HG03175 (cell line): ENCODE results near the gene NAPB.

Experiments
- ATAC-seq: cut with Tn5 transposase; IDR thresholded peaks from one replicate; pipeline ENCODE4 v1.9.1; 2021; ENCODE audit warnings: mild to moderate bottlenecking, moderate library complexity; ENCODE audit not compliant: unreplicated experiment

Gene NAPB

DNA sequence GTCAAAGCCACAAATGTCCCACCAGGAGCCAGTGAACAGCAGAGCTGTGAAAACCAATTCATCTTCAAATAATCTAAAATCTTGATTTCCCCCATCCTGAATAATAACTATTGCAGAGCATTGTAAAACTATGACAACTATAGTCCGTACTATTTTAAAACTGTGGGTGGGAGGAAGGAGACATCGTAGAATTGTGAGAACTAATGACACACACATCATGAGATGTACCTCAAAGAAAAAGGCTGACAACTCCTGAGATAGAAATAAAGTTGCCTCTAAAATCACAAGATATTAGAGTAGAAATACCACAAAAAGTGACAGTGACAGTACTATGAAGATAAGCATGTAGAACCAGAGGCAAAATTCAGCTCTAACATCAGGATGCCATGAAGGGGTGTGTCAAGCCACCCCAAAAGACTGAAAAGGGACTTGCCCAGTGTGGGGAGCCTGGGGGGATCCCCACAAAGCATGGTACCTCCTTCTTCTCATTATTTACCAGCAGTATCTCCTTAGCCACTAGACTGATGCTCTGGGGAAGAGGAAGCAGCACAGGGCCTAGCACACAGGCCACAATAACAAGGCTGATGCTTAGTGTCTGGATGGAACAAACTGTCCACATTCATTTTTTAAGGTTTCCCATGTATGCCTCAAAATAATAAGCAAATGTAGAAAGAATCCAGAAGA, 13.4 kb downstream of the NAPB start:
- peak; percentile 75 for ATAC-seq

DNA sequence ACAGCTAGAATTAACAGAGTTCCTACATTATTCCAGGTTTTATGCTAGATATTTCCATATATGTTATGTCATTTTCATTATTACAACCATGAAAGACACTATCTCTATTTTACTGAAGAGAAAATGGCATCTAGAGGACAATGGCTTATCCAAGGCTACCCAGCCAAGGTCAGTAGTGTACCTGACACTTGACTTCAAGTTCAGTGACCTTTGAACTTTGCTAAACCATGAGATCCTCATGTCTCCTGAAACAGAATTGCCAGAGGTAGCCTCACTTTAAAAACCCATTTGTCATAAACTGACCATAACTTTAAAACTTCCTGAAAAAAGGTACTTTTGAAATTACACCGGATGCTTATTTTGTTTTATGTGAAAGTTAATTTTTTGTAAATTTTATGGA, 14.4 kb downstream of the NAPB start:
- ATAC-seq = no peak

DNA sequence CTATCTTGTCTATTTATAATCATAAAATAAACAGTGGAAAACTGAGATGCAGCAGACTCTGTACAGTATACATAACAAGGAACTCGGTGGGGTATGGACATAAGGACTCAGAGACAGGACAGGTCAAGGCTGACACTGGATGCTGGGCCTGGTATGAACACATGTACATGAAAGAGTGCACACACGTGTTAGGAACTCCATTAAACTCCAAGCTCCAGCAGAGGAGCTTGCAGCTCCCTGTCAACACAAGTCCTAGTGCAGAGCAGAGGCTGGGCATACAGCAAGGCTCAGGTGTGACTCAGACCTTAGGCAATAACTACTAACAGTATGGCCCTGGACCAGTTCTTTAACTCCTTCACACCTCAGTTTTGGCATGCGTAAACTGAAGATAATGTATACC, 17.1 kb downstream of the NAPB start:
- no peak for ATAC-seq

DNA sequence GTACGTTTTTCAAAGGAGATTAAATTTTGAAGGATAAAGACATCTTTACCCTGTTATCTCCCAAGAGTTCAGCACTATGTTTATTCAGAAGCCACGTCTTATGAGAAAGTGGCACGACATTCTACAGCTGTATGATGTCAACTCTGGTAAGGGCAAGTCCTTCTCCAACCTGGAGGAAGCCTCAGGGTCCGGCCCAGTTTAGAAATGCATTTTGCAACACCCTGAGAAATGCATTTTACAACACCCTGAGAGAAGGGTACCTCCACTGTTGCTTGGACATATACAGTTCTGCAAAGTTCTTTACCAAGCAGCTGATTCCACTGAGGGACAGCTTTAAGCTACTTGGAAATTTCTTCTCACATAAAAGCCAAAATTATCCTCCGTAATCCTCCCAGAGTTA, 17.5 kb downstream of the NAPB start:
- ATAC-seq = no peak

DNA sequence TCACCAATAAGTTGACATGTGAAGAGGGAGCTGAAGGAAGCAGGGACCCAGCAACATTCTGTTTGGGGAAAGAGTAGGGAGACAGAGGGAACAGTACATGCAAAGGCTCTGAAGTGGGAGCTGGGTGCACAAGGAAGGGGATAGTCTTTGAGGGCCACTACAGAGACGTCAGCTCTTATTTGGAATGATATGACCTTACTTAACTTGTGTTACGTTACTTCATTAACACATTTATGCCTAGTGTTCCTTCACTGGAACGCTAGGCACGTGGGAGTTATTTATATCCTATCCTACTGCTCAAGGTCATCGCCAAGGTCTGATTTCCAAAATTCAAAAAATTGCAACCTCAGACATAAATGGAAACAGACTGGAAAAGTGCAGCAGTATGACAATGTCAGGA, 20.2 kb downstream of the NAPB start:
- no peak for ATAC-seq

DNA sequence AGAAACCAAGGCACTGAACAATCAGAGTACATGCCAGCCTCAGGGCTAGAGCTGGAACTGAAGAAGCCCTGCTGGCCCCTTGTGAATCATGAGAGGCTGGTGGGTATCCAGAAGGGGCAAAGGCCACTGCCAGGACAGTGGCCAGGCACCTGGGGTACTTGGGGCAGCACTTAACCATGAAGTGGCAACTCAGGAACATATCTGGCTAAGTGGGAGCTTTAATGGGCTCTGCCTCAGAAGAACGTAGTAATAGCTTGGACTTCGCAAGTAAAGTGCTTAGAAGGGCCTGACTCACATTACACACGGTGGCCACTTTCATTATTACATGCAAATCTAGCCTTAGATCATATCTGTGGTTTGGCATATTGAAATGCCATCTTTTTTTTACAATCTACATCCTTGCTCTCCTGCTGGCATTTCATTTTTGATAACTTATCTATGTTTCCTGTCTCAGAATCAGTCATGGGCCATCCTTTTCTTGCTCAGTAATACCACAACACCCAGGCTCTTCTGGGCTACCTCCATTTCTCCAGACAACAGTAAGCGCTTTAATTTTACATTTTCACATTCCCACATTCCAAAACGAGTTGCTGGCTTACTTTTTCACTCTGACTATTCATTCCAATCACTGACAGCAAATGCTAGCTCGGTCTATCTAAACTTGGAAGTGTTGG, 21.6 kb downstream of the NAPB start:
- peak; percentile 90 for ATAC-seq

DNA sequence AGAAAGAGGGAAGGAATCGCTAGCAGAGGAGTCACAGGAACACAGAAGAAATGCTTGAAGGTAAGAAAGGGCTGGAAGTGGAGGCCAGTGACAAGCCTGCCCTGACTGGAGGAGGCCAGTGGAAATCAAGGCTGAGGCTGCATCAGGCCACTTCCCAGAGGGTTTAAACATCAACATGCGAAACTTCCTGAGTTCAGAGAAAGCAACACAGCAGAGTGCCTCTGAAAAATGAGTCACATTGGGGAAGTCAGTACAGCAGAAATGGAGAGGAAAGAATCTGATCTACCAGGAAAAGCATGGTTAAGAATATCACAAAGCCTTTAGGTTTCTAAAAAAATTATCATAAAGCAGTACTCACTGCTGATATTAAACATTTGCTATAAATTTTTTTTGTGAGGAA, 23.3 kb downstream of the NAPB start:
- no peak for ATAC-seq

DNA sequence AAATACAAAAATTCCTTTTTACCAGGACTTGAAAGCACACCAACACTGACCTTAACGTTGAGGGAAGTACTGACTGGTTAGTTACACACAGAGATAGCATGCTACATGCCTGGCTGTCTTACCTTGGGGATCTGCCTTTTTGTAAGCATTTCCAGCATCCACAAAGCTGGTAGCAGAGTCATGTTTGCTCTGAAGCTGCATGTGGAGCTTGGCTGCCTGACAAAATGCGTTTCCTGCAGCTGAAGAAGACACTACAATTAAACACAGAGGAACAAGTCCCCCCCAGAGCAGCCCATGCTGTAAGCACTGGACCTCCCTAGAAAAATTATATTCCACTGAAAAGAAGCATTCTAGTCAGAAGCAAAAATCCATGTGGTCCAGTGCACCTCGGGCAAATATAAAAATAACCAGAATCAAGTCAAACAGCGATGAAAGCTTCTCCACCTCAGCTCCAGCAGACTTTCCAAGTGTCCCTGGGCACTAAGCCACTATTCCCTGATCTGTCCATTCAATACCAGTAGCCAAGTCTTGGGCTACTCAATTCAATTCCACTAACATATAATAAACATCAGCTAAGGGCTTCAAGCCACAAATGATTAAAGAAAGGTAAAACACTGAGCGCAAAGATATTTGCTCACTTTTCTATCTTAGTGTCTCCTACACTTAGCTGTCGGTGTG, 24.2 kb downstream of the NAPB start:
- ATAC-seq = no peak

DNA sequence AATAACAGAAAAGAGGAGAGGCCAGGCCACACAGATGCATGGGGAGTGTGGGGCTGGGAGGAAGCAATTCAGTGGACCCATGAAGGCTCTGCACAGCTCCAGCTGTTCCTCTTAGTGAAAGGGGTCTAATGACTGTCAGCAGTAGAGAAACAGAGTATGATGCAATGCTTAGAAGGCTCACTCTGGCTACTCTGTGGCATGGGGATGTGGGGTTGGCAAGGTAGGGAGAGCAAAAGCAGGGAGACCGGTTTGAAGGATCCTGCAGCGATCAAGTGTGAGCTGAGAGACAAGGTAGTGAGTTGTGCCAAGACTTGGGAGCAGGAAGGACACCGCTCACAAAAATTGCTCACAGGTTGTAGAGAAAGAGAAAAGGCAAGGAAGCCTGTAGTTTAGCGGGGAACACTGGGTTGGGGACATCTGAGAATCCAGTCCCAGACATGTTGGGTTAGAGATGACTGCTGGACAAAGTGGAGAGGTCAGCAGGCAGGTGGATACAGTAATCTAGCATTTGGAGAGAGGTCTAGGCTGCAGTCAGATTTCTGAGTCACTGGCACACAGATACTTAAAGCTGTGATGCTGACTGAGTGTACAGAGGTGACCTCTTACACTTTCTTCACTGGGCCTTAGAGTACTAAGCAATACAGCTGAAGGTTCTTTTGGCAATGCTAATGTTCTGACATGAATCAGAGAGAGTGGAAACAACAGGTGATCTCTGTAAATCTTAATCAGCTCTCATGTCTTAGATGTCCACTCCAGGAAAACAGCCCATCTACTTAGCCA, 27.1 kb downstream of the NAPB start:
- no peak for ATAC-seq

DNA sequence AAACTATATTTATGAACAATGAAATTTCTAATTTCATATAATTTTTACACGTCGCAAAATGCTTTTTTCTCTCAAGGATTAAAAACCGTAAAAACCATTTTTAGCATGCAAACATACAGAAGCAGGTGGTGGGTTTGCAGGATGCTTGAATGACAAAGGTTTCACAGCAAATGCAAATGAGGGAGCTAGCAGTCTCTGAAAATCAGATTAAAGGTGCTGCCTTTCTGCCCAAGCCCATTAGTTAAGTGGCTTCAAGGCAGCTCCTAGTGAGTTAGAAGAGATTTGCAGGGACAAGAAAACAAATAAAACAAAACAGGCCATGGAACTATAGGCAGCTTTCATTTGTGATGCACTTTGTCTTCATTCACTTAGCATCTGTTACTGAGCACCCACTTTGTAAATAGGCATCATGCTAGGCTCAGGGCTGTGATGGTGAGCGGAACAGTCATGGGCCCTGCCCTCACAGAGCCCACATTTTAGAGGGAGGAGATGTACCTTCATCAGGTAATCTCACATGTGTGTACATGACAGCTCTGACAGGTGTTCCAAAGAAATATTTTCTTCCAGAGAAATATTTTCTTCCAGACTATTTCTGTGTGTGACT, 29.5 kb downstream of the NAPB start:
- ATAC-seq = no peak

DNA sequence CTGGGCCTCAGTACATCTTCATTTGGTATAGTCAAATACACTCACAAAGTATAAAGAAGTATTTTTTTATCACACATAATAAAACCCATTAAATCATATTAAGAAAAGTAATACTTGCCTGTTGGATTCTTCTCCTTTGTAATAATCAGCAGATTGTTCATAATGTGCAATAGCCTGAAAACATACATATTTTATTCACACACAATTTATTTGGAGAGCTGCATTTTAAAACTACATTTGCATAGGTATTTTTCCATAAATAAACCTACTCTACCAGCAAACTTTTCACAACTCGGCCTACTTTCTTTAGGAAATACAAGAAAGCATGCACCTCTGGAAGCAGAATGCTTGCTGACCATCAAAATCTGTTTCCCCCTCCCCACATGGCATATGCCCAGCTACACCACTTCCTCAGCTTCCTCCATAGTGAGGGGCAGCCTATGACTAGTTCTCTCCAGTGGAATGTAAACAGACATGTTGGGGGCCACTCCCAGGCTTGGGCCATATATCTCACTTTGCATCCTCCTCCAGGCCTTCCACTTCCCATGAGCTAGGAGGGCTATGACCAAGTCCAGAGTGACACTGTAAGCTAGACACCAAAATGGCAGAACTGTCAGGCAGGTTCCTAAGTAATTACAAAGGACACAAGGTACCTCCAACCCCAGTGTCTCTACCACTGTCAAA, 31.1 kb downstream of the NAPB start:
- no peak for ATAC-seq

DNA sequence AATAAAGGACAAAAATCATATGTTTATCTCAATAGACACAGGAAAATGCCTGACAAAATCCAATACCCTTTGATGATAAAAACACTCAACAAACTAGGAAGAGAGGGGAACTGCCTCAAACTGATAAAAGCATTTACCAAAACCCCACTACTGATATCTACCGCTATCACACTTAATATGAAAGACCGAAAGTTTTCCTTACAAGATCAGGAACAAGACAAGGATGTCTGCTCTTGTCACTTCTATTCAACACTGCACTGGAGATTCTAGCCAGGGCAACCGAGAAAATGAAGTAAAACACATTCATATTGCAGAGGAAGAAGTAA, 34.2 kb downstream of the NAPB start:
- ATAC-seq = no peak

DNA sequence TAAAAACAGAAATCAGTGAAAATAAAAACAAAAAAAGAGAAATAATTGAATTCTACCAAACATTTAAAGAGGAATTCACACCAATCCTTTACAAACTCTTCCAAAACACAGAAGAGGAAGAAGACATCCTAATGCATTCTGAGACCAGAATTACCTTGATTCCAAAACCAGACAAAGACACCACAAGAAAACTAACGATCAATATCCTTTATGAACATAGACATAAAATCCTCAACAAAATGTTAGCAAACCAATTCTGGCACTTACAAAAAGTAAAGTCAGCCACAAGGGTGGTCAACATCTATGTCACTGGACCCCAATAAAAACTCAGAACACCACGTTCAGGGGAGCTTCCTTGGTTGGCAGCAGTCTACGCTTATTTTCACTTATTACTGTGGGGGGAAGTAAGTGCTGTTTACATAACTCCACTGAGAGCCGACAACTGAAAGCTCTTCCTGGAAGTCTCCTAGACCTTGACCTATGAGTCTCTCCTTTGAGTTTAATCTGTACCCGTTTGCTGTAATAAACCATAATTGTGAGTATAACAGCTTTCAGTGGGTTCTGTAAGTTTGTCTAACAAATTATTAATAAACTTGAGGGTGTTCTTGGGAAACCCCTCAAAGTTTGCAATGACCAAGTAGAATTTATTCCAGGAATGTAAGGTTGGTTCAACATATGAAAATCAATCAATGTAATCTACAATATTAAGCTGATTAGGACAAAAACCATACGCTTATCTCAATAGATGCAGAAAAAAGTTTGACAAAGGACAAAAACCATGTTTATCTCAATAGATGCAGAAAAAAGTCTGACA, 34.8 kb downstream of the NAPB start:
- no peak for ATAC-seq

DNA sequence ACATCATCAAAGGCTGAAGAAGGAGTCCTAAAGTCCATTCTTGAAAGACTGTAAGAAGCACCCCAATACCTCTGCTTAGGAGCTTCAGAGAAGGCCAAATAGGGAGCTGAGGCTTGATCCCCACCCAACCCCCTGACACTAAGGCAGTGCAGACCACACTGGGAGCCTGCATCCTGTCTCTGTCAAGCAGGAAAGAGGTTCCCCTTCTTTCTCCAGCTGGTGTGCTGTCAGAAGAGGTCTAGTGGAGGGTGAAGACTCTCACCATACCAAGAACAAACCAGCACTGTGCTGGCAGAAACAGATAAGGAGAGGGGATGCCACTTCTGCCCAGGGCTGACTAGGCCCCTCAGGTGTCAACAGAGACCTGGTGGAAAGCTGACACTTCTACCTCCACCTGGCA, 39.4 kb downstream of the NAPB start:
- ATAC-seq = no peak

DNA sequence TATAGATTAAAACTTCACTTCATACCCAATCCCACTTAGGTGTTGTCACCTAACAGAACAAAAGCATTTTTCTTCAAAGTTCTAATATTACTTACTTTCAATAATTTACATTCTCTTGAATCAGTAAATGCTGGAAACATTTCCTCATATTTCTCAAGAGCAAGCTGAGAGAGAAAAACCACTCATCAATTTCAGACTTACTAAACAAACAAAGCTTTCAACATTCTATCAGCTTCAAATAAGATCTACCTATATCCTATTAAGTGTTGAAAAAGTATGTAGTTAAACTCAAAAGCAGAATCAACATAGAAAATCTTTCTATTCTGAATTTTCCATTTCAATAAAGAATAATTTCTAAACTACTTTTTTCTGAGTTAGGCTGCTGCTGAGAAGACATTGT, 41.5 kb downstream of the NAPB start:
- no peak for ATAC-seq

DNA sequence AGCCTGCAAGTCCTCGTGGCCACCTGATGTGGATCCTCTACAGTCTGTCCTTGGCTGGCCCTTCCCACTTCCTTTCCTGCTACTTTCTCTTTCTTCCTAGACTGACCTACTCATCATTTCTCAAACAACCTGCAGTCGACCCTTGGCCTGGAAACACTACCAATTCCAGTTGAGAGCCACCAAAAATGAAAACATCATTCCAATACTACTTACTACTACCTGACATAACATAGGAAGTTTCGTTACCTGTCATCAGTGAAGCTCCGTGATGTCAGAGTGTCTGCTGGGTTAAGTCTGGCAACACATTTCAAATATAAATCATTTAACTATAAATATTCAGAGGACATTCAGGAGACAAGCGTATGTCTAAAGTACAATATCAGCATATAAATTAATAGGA, 45.5 kb downstream of the NAPB start:
- no peak for ATAC-seq

DNA sequence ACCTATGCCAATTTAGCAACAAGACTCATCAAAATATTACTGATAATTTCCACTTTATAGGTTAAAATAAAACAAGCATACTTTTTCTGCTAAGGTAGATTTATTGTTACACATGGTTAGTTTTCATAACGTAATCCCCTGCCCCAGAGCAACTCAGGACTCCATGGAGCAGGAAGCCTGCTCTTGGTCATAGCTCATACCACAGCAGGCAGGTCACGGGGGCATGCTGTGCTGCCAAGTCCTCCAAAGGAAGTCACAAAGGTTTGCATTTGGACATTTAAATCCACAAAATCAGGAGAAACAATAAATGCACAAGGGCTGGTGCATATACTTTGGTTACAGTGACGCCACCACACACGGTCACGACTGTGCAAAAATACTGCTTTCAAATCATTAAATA, 46.8 kb downstream of the NAPB start:
- no peak for ATAC-seq

DNA sequence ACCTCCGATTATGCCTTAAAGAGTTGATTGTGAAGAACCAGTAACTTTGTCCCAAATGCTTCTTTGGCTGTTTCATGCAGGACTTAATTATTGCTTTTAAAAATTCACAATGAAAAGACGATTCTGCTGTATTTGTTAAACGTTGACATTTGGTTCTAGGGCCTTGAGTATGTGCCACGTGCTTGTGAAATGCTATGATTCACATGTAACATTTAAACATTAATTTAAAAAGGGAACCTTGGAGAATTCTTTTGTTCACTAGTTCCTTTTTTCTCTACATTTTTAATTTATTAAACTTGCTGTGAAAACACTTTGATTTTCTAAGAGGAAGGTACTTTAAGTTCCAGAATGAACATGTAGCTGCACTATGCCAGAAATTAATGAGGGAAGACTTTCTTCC, 49.8 kb downstream of the NAPB start:
- no peak for ATAC-seq

DNA sequence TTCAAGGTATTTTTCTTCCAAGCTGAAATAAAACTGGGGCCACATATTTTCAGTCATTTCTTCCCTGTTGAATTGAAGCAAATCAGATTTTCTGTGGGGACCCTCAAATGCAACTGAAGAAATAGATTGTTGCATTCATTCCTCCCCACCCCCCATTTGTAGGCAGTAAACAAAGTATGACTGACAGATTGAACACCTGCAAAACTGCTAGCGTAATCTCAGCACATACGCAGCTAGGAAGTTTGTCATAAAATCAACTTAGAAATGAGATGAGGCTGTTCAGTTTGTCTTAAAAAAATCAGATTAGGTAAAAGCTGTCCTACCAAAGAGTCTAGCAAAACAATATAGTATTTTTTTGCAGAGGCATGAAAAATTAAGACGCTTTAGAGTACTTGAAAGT, 50.4 kb downstream of the NAPB start:
- ATAC-seq = no peak

DNA sequence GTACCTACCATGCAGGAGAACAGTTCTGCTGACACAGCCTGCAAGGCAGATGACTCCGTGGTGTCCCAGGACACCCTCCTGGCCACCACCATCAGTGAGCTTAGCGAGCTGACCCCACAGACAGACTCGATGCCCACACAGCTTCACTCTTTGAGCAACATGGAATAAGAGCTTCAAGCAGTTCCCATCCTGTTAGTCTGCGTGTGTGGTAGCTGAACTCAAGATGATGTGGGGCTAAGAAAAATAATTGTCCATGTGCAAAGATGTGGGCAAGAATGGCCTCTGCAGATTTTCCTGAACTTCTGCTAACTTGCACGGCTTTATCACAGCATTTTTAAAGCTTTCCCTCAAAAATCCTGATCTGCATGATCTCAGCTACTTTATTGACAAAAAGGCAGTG, 51.0 kb downstream of the NAPB start:
- ATAC-seq = no peak
